ENCODE results near the gene RSPO3. TPM values are rescaled to one million over a fixed set of nuclear protein-coding genes. Genes with fewer than 3 reads are reported as not detected.

Gene RSPO3
- total RNA-seq, 1 experiment from 2014 or later: not detected

GRCh38 chr6:127190552-127190951, 72.1 kb downstream of the RSPO3 start:
- no peaks in the 10 kb centered on the region for H4K20me1 ChIP-seq (ENCODE audit: low read length)
- no peaks in the 10 kb centered on the region for H3K27me3 ChIP-seq (ENCODE audit: low read length)
- no peak overlapping the region for H2AFZ ChIP-seq (ENCODE audit: low read length)
- DNase-seq (peak; percentile 41), ATAC-seq (peak; percentile 53; the same call in 1 of the 2 replicates)
- no TSS peak for BruUV-seq (replicated peaks)
- H3K36me3 ChIP-seq (ENCODE audit: low read depth, low read length): no peaks in the 10 kb centered on the region; the same call in 1 of the 2 replicates
- no peak overlapping the region for H3K4me2 ChIP-seq (ENCODE audit: low read length)
- no peak overlapping the region for H3K9ac ChIP-seq (ENCODE audit: low read length)
- ChIA-PET CTCF (interaction anchor here (0.6 to 1.0 kb wide), 3 partner anchors 76 to 386 kb away, joined by 3 to 9 read pairs (median 3); partner anchors contain the start of gene RNF146), POLR2A (ENCODE audit: unreplicated experiment) (interaction anchor here (0.5 kb wide), 1 partner anchor 11 kb away, joined by 5 read pairs; no protein-coding TSS in a partner anchor)
- no peaks in the 10 kb centered on the region for H3K9me3 ChIP-seq (ENCODE audit: low read length)
- H3F3A ChIP-seq (ENCODE audit: low read length, unreplicated experiment): no peaks in the 10 kb centered on the region
- H3K4me1 ChIP-seq (ENCODE audit: insufficient read depth, low read length): no peaks in the 10 kb centered on the region
- TF ChIP-seq EZH2phosphoT487 (IDR thresholded peaks at IDR 0.05; ENCODE audit: borderline replicate concordance, low read length): no peak
- peak; percentile 60 for TF ChIP-seq CTCF (conservative IDR thresholded peaks at IDR 0.05; ENCODE audit: low read depth, low read length)
- H3K79me2 ChIP-seq (ENCODE audit: low read length): no peaks in the 10 kb centered on the region
- intact Hi-C loops (cut with micrococcal nuclease): loop anchor here (5.0 to 10.0 kb wide), 3 partner anchors 77 to 386 kb away; partner anchors contain the start of gene RNF146
- H3K9me2 ChIP-seq (replicated peaks; ENCODE audit: low read length): no peaks in the 10 kb centered on the region
- H3K27ac ChIP-seq (ENCODE audit: low read length): no peak overlapping the region
- H3K4me3 ChIP-seq (ENCODE audit: low read length): no peak overlapping the region

GRCh38 chr6:127191716-127192115, 73.2 kb downstream of the RSPO3 start:
- POLR2A ChIA-PET (ENCODE audit: unreplicated experiment): no interaction called here
- no TSS peak for BruUV-seq (replicated peaks)

More at GRCh38 chr6:127191716-127192115, 73.2 kb downstream of the RSPO3 start:
- DNase-seq (no peak), ATAC-seq (no peak)
- TF ChIP-seq EZH2phosphoT487 (IDR thresholded peaks at IDR 0.05; ENCODE audit: borderline replicate concordance, low read length): no peak
- no peak for TF ChIP-seq EZH2 (IDR thresholded peaks at IDR 0.05; ENCODE audit: low read length, unreplicated experiment)
- no peak for TF ChIP-seq CTCF (conservative IDR thresholded peaks at IDR 0.05; ENCODE audit: low read depth, low read length)
- Histone ChIP-seq H2AFZ (ENCODE audit: low read length) (no peak overlapping the region), H3K36me3 (ENCODE audit: low read depth, low read length) (no peaks in the 10 kb centered on the region; the same call in 1 of the 2 replicates), H3K27ac (ENCODE audit: low read length) (no peak overlapping the region), H3K9ac (ENCODE audit: low read length) (no peak overlapping the region), H3K79me2 (ENCODE audit: low read length) (no peaks in the 10 kb centered on the region), H3F3A (ENCODE audit: low read length, unreplicated experiment) (no peaks in the 10 kb centered on the region), H4K20me1 (ENCODE audit: low read length) (no peaks in the 10 kb centered on the region), H3K27me3 (ENCODE audit: low read length) (no peaks in the 10 kb centered on the region), H3K4me1 (ENCODE audit: insufficient read depth, low read length) (no peaks in the 10 kb centered on the region), H3K9me3 (ENCODE audit: low read length) (no peaks in the 10 kb centered on the region), H3K4me2 (ENCODE audit: low read length) (no peak overlapping the region), H3K4me3 (ENCODE audit: low read length) (no peak overlapping the region), H3K9me2 (replicated peaks; ENCODE audit: low read length) (no peaks in the 10 kb centered on the region)
- intact Hi-C loops (cut with micrococcal nuclease): loop anchor here (5.0 to 10.0 kb wide), 3 partner anchors 76 to 387 kb away; partner anchors contain the start of gene RNF146
- CTCF ChIA-PET: no interaction called here

Measured in PC-3 (cell line).